Common myeloid progenitor, CD34-positive (primary cell): ENCODE results near the gene FBXW10B.
"Not testable (repeated sequence)": the region's sequence is repeated elsewhere in the genome, so short reads cannot be mapped to it uniquely, and the experiment has no call there.

Source experiments
- CTCF ChIA-PET: fragments of 350-600 bp; sonication (Branson Sonifier 250); formaldehyde crosslinking; loops from one replicate; lab custom pipeline; 2021; ENCODE audit warnings: antibody characterized with exemption; lab: Charles Lee
- POLR2A ChIA-PET: fragments of 350-600 bp; sonication (Branson Sonifier 250); formaldehyde crosslinking; loops from one replicate; lab custom pipeline; 2021; ENCODE audit warnings: antibody characterized with exemption; lab: Charles Lee
- DNase-seq, 3 donors: peaks; one replicate each; pipeline versions ENCODE4 v3.0.0 to v3.0.0-alpha.2; 2013
- H3K27ac ChIP-seq, 2 experiments: 1 replicate in 1 of 2; 2 replicates in 1 of 2; pipeline ENCODE4 v1.7.0; 2013; ENCODE audit warnings: inconsistent platforms in 2 of 2, low read length in 2 of 2, mild to moderate bottlenecking in 2 of 2, low read depth in 1 of 2, moderate library complexity in 1 of 2; ENCODE audit not compliant: severe bottlenecking in 2 of 2, insufficient read depth in 1 of 2, poor library complexity in 1 of 2
- H3K27me3 ChIP-seq, 5 experiments: replicated peaks in 2 of 5; 1 replicate in 3 of 5; 2 replicates in 2 of 5; pipeline versions ENCODE4 v1.6.1 to v1.7.0; 2013; ENCODE audit warnings: low read length in 4 of 5, mild to moderate bottlenecking in 2 of 5, moderate library complexity in 2 of 5, inconsistent platforms in 1 of 5; ENCODE audit not compliant: insufficient read depth in 5 of 5, control insufficient read depth in 4 of 5
- H3K36me3 ChIP-seq, 4 experiments: 1 replicate in 2 of 4; 2 replicates in 2 of 4; pipeline versions ENCODE4 v1.6.1 to v1.7.0; 2013; ENCODE audit warnings: low read length in 3 of 4, control low read depth in 1 of 4, mild to moderate bottlenecking in 1 of 4; ENCODE audit not compliant: control insufficient read depth in 4 of 4, insufficient read depth in 4 of 4
- H3K4me1 ChIP-seq, 4 experiments: 1 replicate in 3 of 4; 2 replicates in 1 of 4; pipeline versions ENCODE4 v1.6.1 to v1.7.1; 2013; ENCODE audit warnings: low read length in 3 of 4, mild to moderate bottlenecking in 3 of 4, control low read depth in 1 of 4, inconsistent platforms in 1 of 4, moderate library complexity in 1 of 4; ENCODE audit not compliant: control insufficient read depth in 4 of 4, insufficient read depth in 4 of 4; ENCODE audit errors: control extremely low read depth in 1 of 4
- H3K4me3 ChIP-seq, 7 experiments: 1 replicate in 4 of 7; 2 replicates in 3 of 7; pipeline versions ENCODE4 v1.5.1 to v1.7.0; 2013; ENCODE audit warnings: mild to moderate bottlenecking in 7 of 7, low read length in 6 of 7, moderate library complexity in 6 of 7, inconsistent platforms in 2 of 7, low read depth in 2 of 7, control low read depth in 1 of 7; ENCODE audit not compliant: insufficient read depth in 4 of 7, control insufficient read depth in 1 of 7; ENCODE audit errors: extremely low read depth in 1 of 7
- H3K9me3 ChIP-seq, 5 experiments: 1 replicate in 4 of 5; 2 replicates in 1 of 5; pipeline versions ENCODE4 v1.6.1 to v1.7.1; 2013; ENCODE audit warnings: low read length in 4 of 5, mild to moderate bottlenecking in 2 of 5, inconsistent platforms in 1 of 5, low read depth in 1 of 5, moderate library complexity in 1 of 5; ENCODE audit not compliant: control insufficient read depth in 4 of 5, insufficient read depth in 2 of 5; ENCODE audit errors: control extremely low read depth in 1 of 5
- WGBS: methylation state at CpG from one replicate; pipeline ENCODE4 v1.1.5; 2013; ENCODE audit not compliant: insufficient coverage; 5-methylcytosine and 5-hydroxymethylcytosine counted together

The FBXW10B gene

DNA sequence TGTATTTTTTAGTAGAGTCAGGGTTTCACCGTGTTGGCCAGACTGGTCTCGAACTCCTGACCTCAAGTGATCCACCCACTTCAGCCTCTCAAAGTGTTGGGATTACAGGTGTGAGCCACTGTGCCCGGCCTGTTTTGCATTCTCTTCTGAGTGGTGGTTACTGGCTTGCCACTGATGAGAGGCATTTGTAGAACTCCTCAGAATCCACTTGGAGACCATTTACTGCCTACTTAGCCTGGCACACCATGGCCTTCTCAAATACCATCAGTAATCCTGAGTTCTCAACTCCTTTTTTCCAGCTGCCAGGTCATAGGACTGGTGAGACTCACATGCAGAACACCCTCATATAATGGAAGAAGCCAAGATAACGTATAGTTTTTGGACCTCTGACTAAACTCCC, 22.5 kb upstream of the FBXW10B start:
- WGBS: no CpG with 5 or more reads among the region's 4 CpGs
- DNase-seq, H3K4me1 ChIP-seq, H3K27ac ChIP-seq, H3K36me3 ChIP-seq, CTCF ChIA-PET, H3K9me3 ChIP-seq, POLR2A ChIA-PET, H3K27me3 ChIP-seq, H3K4me3 ChIP-seq: not testable (repeated sequence)

DNA sequence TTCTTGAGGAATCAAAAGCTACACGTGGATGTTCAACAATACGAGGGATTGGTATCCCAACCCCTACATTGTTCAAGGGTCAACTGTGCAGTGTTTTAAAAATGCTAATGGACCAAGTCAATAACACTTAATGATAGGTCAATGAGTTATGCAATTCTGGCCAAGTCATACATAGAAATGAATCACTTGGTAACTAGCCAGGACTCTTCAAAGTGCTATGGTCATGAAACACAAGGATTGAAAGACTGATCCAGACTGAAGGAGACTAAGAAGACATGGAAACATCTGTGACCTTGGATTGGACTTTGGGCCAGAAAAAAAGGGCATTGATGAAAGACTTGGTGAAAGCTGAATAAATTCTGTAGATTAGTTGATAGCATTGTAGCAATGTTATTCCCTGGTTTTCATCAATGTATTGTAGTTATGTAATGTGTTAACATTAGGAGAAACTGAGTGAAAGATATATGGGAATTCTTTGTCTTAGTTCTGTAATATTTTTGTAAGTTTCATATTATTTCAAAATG, 11.5 kb upstream of the FBXW10B start:
- DNase-seq, H3K9me3 ChIP-seq, H3K27me3 ChIP-seq, H3K27ac ChIP-seq, CTCF ChIA-PET, POLR2A ChIA-PET, H3K36me3 ChIP-seq, H3K4me1 ChIP-seq, H3K4me3 ChIP-seq: not testable (repeated sequence)
- WGBS: 100% methylated on average over 2 of the region's 2 CpGs

DNA sequence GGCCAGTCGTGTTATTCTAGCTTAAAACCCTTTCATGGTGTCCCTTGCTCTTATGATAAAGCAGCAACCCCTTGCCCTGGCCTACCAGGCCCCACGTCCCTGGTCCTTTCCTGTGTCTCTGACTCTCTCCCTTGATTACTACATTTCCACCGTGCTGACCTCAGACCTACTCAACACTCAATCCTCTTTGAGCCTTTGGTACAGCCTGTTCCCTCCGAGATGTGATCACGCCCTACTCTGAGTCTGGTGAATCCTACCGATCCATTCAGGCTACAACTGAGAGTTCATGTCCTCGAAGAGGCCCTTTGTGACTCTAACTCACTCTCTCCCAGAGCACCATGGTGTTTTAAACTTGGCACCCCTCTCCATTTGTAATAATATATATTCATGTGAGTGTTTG, 10.5 kb upstream of the FBXW10B start:
- 100% methylated on average over 2 of the region's 7 CpGs for WGBS
- DNase-seq, H3K4me1 ChIP-seq, H3K4me3 ChIP-seq, H3K36me3 ChIP-seq, H3K27ac ChIP-seq, H3K9me3 ChIP-seq, POLR2A ChIA-PET, H3K27me3 ChIP-seq, CTCF ChIA-PET: not testable (repeated sequence)

DNA sequence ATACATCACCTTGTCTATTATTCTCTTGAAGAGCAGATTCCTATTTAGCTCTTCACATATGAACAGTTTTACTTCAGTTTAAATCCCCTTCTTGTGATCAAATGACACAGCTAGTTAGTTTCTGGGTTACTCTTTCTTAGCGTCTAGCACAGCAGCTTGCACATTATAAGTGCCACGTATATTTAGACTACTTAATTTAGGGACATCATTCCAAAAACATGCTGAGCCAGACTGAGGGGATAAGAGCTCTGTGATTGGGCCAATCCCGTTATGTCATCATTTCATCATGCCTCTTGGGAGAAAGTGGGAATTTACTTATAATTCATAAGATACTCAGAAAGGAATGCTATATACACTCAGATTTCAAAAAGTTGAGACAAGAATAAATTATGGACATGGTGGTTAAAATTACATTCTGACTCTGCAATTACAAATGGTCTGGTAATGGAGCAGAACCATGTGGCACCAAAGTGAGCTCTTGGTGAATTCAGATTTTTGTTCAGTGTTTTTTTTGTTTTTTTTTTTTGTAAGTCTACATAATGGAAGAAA, 4.2 kb upstream of the FBXW10B start:
- CTCF ChIA-PET, DNase-seq, H3K27me3 ChIP-seq: not testable (repeated sequence)

GRCh38 chr17:15623255-15623654, 3.8 kb upstream of the FBXW10B start:
- 100% methylated on average over 2 of the region's 4 CpGs for WGBS
- H3K4me1 ChIP-seq, POLR2A ChIA-PET, H3K4me3 ChIP-seq, CTCF ChIA-PET, H3K9me3 ChIP-seq, H3K27me3 ChIP-seq, DNase-seq, H3K27ac ChIP-seq, H3K36me3 ChIP-seq: not testable (repeated sequence)

More for the DNA sequence above, 4.2 kb upstream of the FBXW10B start:
- POLR2A ChIA-PET, H3K36me3 ChIP-seq, H3K4me3 ChIP-seq, H3K4me1 ChIP-seq, H3K27ac ChIP-seq, H3K9me3 ChIP-seq: not testable (repeated sequence)
- WGBS: no CpG with 5 or more reads among the region's 3 CpGs

GRCh38 chr17:15622124-15622523, 2.6 kb upstream of the FBXW10B start:
- WGBS: no CpG with 5 or more reads among the region's 8 CpGs
- H3K4me1 ChIP-seq, H3K27me3 ChIP-seq, DNase-seq, H3K36me3 ChIP-seq, H3K27ac ChIP-seq, H3K9me3 ChIP-seq, POLR2A ChIA-PET, CTCF ChIA-PET, H3K4me3 ChIP-seq: not testable (repeated sequence)

DNA sequence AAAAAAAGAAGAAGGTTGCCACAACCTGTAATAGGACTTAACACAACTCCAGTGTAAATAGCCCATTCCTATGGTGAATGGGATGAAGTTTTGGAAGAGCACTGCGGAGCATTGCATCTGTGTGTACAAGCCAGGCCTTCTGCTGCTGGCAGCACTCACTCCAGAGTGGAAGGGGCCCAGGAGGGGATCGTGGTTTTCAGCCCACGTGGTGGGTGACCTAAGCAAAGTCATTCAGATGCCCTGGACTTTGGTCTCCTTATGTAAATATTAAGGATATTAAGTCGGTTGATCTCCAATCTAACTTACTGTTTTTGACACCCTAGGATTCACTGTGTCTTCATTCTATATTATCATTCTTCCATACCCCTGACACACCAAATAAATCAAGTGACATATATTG, 2.7 kb downstream of the FBXW10B start:
- H3K4me3 ChIP-seq, CTCF ChIA-PET, H3K27me3 ChIP-seq, DNase-seq, POLR2A ChIA-PET, H3K36me3 ChIP-seq, H3K27ac ChIP-seq, H3K4me1 ChIP-seq, H3K9me3 ChIP-seq: not testable (repeated sequence)
- WGBS: no CpG with 5 or more reads among the region's 4 CpGs
